ENCODE data around the gene TCHHL1.

- TF ChIP-seq CTCF (conservative IDR thresholded peaks at IDR 0.05; ENCODE audit: low read depth, low read length) = no peak
- TF ChIP-seq MXI1 (IDR thresholded peaks at IDR 0.05; ENCODE audit: borderline replicate concordance, low read depth, low read length) = no peak
- TF ChIP-seq RCOR1 (IDR thresholded peaks at IDR 0.05; ENCODE audit: insufficient replicate concordance, low read length) = no peak
- no peak for TF ChIP-seq CEBPB (IDR thresholded peaks at IDR 0.05; ENCODE audit: low read depth, low read length)
- no peak for TF ChIP-seq MAZ (IDR thresholded peaks at IDR 0.05; ENCODE audit: borderline replicate concordance, low read depth, low read length)
- no peak for TF ChIP-seq BHLHE40 (IDR thresholded peaks at IDR 0.05; ENCODE audit: low read depth, low read length)
Observed at GRCh38 chr1:152111515-152111968, 22.7 kb upstream of the TCHHL1 start.
